GM23338 (cell line): ENCODE measurements around the gene DNAJC11. TPM values are rescaled to one million over a fixed set of nuclear protein-coding genes. Genes with fewer than 3 reads are reported as not detected.

ENCODE experiments used
- ATAC-seq: fragments of 200-7000 bp; cut with Tn5 transposase; 3 replicates; pipeline ENCODE4 v1.9.1; 2020
- DNase-seq: peaks from one replicate; pipeline ENCODE4 v3.0.0-alpha.2; 2015; ENCODE audit warnings: low spot score
- H2AFZ ChIP-seq: fragments of 200-600 bp; sonication (generic); 2 replicates; pipeline ENCODE4 v1.8.0; 2016; ENCODE audit warnings: antibody characterized with exemption, mild to moderate bottlenecking, moderate library complexity
- H3F3A ChIP-seq: fragments of 200-600 bp; sonication (generic); replicated peaks from 2 replicates; pipeline ENCODE4 v1.8.0; 2017; ENCODE audit warnings: antibody characterized with exemption, mixed run types, low read depth
- H3K27ac ChIP-seq: fragments of 200-600 bp; sonication (generic); 2 replicates; pipeline ENCODE4 v1.6.1; 2016; ENCODE audit warnings: low read depth
- H3K27me3 ChIP-seq: fragments of 200-600 bp; sonication (generic); 2 replicates; pipeline ENCODE4 v1.8.0; 2016; ENCODE audit warnings: mild to moderate bottlenecking, mixed run types, moderate library complexity; ENCODE audit not compliant: insufficient read depth
- H3K36me3 ChIP-seq: fragments of 200-600 bp; sonication (generic); 2 replicates; pipeline ENCODE4 v1.8.0; 2016; ENCODE audit warnings: mild to moderate bottlenecking; ENCODE audit not compliant: insufficient read depth
- H3K4me1 ChIP-seq: fragments of 200-600 bp; sonication (generic); 2 replicates; pipeline ENCODE4 v1.8.0; 2016; ENCODE audit warnings: mild to moderate bottlenecking, moderate library complexity; ENCODE audit not compliant: insufficient read depth
- H3K4me2 ChIP-seq: fragments of 200-600 bp; sonication (generic); 2 replicates; pipeline ENCODE4 v1.7.1; 2017; ENCODE audit warnings: mixed run types
- H3K4me3 ChIP-seq: fragments of 200-600 bp; sonication (generic); 2 replicates; pipeline ENCODE4 v1.6.1; 2016; ENCODE audit warnings: mixed run types
- H3K79me2 ChIP-seq: fragments of 200-600 bp; sonication (generic); replicated peaks from 2 replicates; pipeline ENCODE4 v1.8.0; 2017; ENCODE audit warnings: mild to moderate bottlenecking; ENCODE audit not compliant: insufficient read depth
- H3K9me2 ChIP-seq: fragments of 200-600 bp; sonication (generic); 2 replicates; pipeline ENCODE4 v1.8.0; 2017; ENCODE audit not compliant: insufficient read depth
- H4K20me1 ChIP-seq: fragments of 200-600 bp; sonication (generic); replicated peaks from 2 replicates; pipeline ENCODE4 v1.8.0; 2017; ENCODE audit warnings: mild to moderate bottlenecking; ENCODE audit not compliant: insufficient read depth
- H3K27ac Mint-ChIP-seq: 2 replicates; pipeline ENCODE4 v1.8.0; 2020; ENCODE audit warnings: inconsistent platforms, mild to moderate bottlenecking, moderate library complexity, mixed read lengths
- H3K27me3 Mint-ChIP-seq: 3 replicates; pipeline ENCODE4 v1.8.0; 2022; ENCODE audit warnings: low read depth, mild to moderate bottlenecking, moderate library complexity, mixed read lengths, inconsistent platforms; ENCODE audit not compliant: insufficient read depth, poor library complexity
- H3K36me3 Mint-ChIP-seq: 3 replicates; pipeline ENCODE4 v1.8.0; 2021; ENCODE audit warnings: low read depth, mild to moderate bottlenecking, inconsistent platforms, moderate library complexity, mixed read lengths
- H3K4me1 Mint-ChIP-seq: 3 replicates; pipeline ENCODE4 v1.8.0; 2020; ENCODE audit warnings: mild to moderate bottlenecking, inconsistent platforms, mixed read lengths
- H3K4me3 Mint-ChIP-seq: 3 replicates; pipeline ENCODE4 v1.8.0; 2021; ENCODE audit warnings: moderate library complexity, mild to moderate bottlenecking, inconsistent platforms, mixed read lengths
- H3K9me3 Mint-ChIP-seq: 3 replicates; pipeline ENCODE4 v1.8.0; 2020; ENCODE audit warnings: moderate library complexity, mild to moderate bottlenecking, inconsistent platforms, mixed read lengths
- CREB1 ChIP-seq: fragments of 250-450 bp; sonication (Bioruptor Pico); IDR thresholded peaks from 2 replicates; pipeline ENCODE4 v1.5.0; 2020; ENCODE audit warnings: low read depth, mild to moderate bottlenecking, moderate library complexity
- CTCF ChIP-seq, 2 experiments: fragments of 200-600 bp in 1 of 2; sonication (generic) in 1 of 2; conservative IDR thresholded peaks; 2 replicates each; pipeline versions ENCODE4 v1.5.1 to v1.6.1; 2016 to 2017; ENCODE audit warnings: antibody characterized with exemption in 2 of 2, low read depth in 2 of 2, mild to moderate bottlenecking in 2 of 2, moderate library complexity in 1 of 2
- ETS1 ChIP-seq: IDR thresholded peaks from 2 replicates; pipeline ENCODE4 v1.6.1; 2016; ENCODE audit warnings: antibody characterized with exemption
- EZH2 ChIP-seq: fragments of 200-600 bp; sonication (generic); IDR thresholded peaks from one replicate; pipeline ENCODE4 v1.8.0; 2017; ENCODE audit warnings: antibody characterized with exemption, mild to moderate bottlenecking, low read depth; ENCODE audit not compliant: unreplicated experiment
- EZH2phosphoT487 ChIP-seq: fragments of 200-600 bp; sonication (generic); IDR thresholded peaks from one replicate; pipeline ENCODE4 v1.8.1; 2018; ENCODE audit warnings: antibody characterized with exemption; ENCODE audit not compliant: unreplicated experiment
- JUNB ChIP-seq: IDR thresholded peaks from one replicate; pipeline ENCODE4 v1.6.1; 2016; ENCODE audit warnings: antibody characterized with exemption; ENCODE audit not compliant: unreplicated experiment
- NANOG ChIP-seq: IDR thresholded peaks from 2 replicates; pipeline ENCODE4 v1.6.1; 2016; ENCODE audit warnings: antibody characterized with exemption, borderline replicate concordance
- POLR2AphosphoS5 ChIP-seq: IDR thresholded peaks from 2 replicates; pipeline ENCODE4 v1.6.1; 2016; ENCODE audit warnings: antibody characterized with exemption, low read depth
- REST ChIP-seq: IDR thresholded peaks from one replicate; pipeline ENCODE4 v1.6.1; 2018; ENCODE audit warnings: antibody characterized with exemption; ENCODE audit not compliant: unreplicated experiment
- STAT1 ChIP-seq: IDR thresholded peaks from one replicate; pipeline ENCODE4 v1.6.1; 2016; ENCODE audit warnings: antibody characterized with exemption; ENCODE audit not compliant: unreplicated experiment
- ZNF114 ChIP-seq: fragments of 250-450 bp; sonication (Bioruptor Pico); IDR thresholded peaks from 2 replicates; pipeline ENCODE4 v1.5.0; 2020; ENCODE audit warnings: mild to moderate bottlenecking, moderate library complexity
- ZNF331 ChIP-seq: fragments of 250-450 bp; sonication (Bioruptor Pico); IDR thresholded peaks from 2 replicates; pipeline ENCODE4 v1.5.0; 2020; ENCODE audit warnings: low read depth, mild to moderate bottlenecking, moderate library complexity
- ZNF462 ChIP-seq: fragments of 250-450 bp; sonication (Bioruptor Pico); IDR thresholded peaks from 2 replicates; pipeline ENCODE4 v1.5.0; 2020; ENCODE audit warnings: mild to moderate bottlenecking, moderate library complexity
- polyA plus RNA-seq: library from polyadenylated mRNA; unstranded; fragments of >200 nt; fragmentation: Nextera tagmentation; extraction: Ambion mirVana; gene quantifications from 2 replicates; pipeline ENCODE4 v1.2.1, GENCODE V29; 2016
- total RNA-seq: library from RNA; depleted of rRNA; stranded (reverse); fragments of >200 nt; shearing (Covaris generic); gene quantifications from 2 replicates; pipeline ENCODE4 v1.2.3, GENCODE V29; 2014

Gene DNAJC11
- total and polyA plus RNA-seq, 2 experiments from 2014 or later, result 48.4 to 67.2 TPM

GRCh38 chr1:6692956-6693355 is 8.7 kb downstream of the DNAJC11 start:
- Mint-ChIP-seq H3K27ac (no peak overlapping the region), H3K4me1 (peaks cover 49% of the 10 kb centered on the region), H3K9me3 (no peaks in the 10 kb centered on the region), H3K27me3 (peaks cover 11% of the 10 kb centered on the region), H3K4me3 (no peak overlapping the region), H3K36me3 (peaks cover 12% of the 10 kb centered on the region; the same call in 2 of the 3 replicates)
- Histone ChIP-seq H4K20me1 (peaks cover 19% of the 10 kb centered on the region), H3K36me3 (no peaks in the 10 kb centered on the region), H3K4me2 (peak overlapping the region; percentile 72), H3F3A (peaks cover 14% of the 10 kb centered on the region), H3K4me3 (no peak overlapping the region), H3K79me2 (peaks cover 90% of the 10 kb centered on the region), H3K27me3 (no peaks in the 10 kb centered on the region), H3K27ac (0 out of 2 replicates have a peak overlapping the region, but pooled peaks have one; percentile 34), H3K9me2 (no peaks in the 10 kb centered on the region), H3K4me1 (peaks cover 71% of the 10 kb centered on the region), H2AFZ (no peak overlapping the region)
- TF ChIP-seq ETS1 (no peak), CREB1 (CRISPR knock-in tag) (no peak), CTCF (conservative IDR thresholded peaks at IDR 0.05; ENCODE audit: low read depth in 2 of 2) (no peak), ZNF331 (CRISPR knock-in tag) (no peak), NANOG (no peak), ZNF462 (CRISPR knock-in tag) (no peak), ZNF114 (CRISPR knock-in tag) (no peak), POLR2AphosphoS5 (no peak), EZH2phosphoT487 (no peak), STAT1 (no peak), REST (no peak), EZH2 (no peak), JUNB (no peak)
- no peak for DNase-seq
- no peak for ATAC-seq
